SK-N-MC (cell line): Measurements from ENCODE around the gene UBE2U.

Experiments used
- EZH2 ChIP-seq: fragments of 200-600 bp; sonication (generic); IDR thresholded peaks from one replicate; pipeline ENCODE4 v1.6.1; 2017; ENCODE audit warnings: antibody characterized with exemption
- FOXP2 ChIP-seq: optimal IDR thresholded peaks from 2 replicates; pipeline ENCODE3; 2011; ENCODE audit warnings: mild to moderate bottlenecking, moderate library complexity; ENCODE audit not compliant: insufficient read depth; ENCODE audit errors: extremely low read length, control extremely low read depth
- POLR2AphosphoS5 ChIP-seq: IDR thresholded peaks from 2 replicates; pipeline ENCODE4 v1.6.1; 2012; ENCODE audit warnings: mild to moderate bottlenecking, low read depth, low read length, borderline replicate concordance

- no peak for TF ChIP-seq POLR2AphosphoS5
- no peak for TF ChIP-seq EZH2
- no peak for TF ChIP-seq FOXP2
Measured at GRCh38 chr1:64194168-64195080, 9.0 kb upstream of the UBE2U start.
